GM19468 (cell line): Measurements from ENCODE around the gene SLC26A9.

ENCODE experiments used
- ATAC-seq: cut with Tn5 transposase; IDR thresholded peaks from one replicate; pipeline ENCODE4 v1.9.1; 2021; ENCODE audit warnings: mild to moderate bottlenecking, moderate library complexity, moderate number of reproducible peaks; ENCODE audit not compliant: unreplicated experiment; ENCODE audit errors: extremely low read depth

SLC26A9 gene

GRCh38 chr1:205950280-205950679 is 7.0 kb upstream of the SLC26A9 start:
- no peak for ATAC-seq

GRCh38 chr1:205949753-205950152 is 6.5 kb upstream of the SLC26A9 start:
- no peak for ATAC-seq

GRCh38 chr1:205948886-205949285 is 5.6 kb upstream of the SLC26A9 start:
- no peak for ATAC-seq

- ATAC-seq: no peak
Measured at GRCh38 chr1:205948039-205948438, 4.8 kb upstream of the SLC26A9 start.

GRCh38 chr1:205947024-205947423 is 3.8 kb upstream of the SLC26A9 start:
- no peak for ATAC-seq

GRCh38 chr1:205945069-205945468 is 1.8 kb upstream of the SLC26A9 start:
- no peak for ATAC-seq

GRCh38 chr1:205944525-205944924 is 1.3 kb upstream of the SLC26A9 start:
- no peak for ATAC-seq

GRCh38 chr1:205942631-205943159 is 561 bp downstream of the SLC26A9 start:
- no peak for ATAC-seq

- no peak for ATAC-seq
Measured at GRCh38 chr1:205940710-205941109, 2.5 kb downstream of the SLC26A9 start.

GRCh38 chr1:205939690-205940330 is 3.4 kb downstream of the SLC26A9 start:
- no peak for ATAC-seq

- ATAC-seq: no peak
Measured at GRCh38 chr1:205938682-205939081, 4.6 kb downstream of the SLC26A9 start.

GRCh38 chr1:205936846-205937586 is 6.2 kb downstream of the SLC26A9 start:
- no peak for ATAC-seq

- ATAC-seq: no peak
Measured at GRCh38 chr1:205936311-205936710, 6.9 kb downstream of the SLC26A9 start.

GRCh38 chr1:205935869-205936268 is 7.4 kb downstream of the SLC26A9 start:
- no peak for ATAC-seq

- ATAC-seq: no peak
Measured at GRCh38 chr1:205934788-205935187, 8.5 kb downstream of the SLC26A9 start.

- no peak for ATAC-seq
Measured at GRCh38 chr1:205933671-205934618, 9.3 kb downstream of the SLC26A9 start.

GRCh38 chr1:205932776-205933175 is 10.5 kb downstream of the SLC26A9 start:
- ATAC-seq: no peak

GRCh38 chr1:205930799-205931281 is 12.4 kb downstream of the SLC26A9 start:
- no peak for ATAC-seq

- ATAC-seq: no peak
Measured at GRCh38 chr1:205930195-205930577, 13.1 kb downstream of the SLC26A9 start.

GRCh38 chr1:205929496-205930194 is 13.6 kb downstream of the SLC26A9 start:
- ATAC-seq: no peak
